ELF-1 (cell line): Measurements from ENCODE around the gene CAMK2A.

ENCODE experiments used
- DNase-seq: peaks from one replicate; pipeline ENCODE4 v3.0.0-alpha.2; 2016; ENCODE audit warnings: low read depth, low spot score

CAMK2A gene

DNA sequence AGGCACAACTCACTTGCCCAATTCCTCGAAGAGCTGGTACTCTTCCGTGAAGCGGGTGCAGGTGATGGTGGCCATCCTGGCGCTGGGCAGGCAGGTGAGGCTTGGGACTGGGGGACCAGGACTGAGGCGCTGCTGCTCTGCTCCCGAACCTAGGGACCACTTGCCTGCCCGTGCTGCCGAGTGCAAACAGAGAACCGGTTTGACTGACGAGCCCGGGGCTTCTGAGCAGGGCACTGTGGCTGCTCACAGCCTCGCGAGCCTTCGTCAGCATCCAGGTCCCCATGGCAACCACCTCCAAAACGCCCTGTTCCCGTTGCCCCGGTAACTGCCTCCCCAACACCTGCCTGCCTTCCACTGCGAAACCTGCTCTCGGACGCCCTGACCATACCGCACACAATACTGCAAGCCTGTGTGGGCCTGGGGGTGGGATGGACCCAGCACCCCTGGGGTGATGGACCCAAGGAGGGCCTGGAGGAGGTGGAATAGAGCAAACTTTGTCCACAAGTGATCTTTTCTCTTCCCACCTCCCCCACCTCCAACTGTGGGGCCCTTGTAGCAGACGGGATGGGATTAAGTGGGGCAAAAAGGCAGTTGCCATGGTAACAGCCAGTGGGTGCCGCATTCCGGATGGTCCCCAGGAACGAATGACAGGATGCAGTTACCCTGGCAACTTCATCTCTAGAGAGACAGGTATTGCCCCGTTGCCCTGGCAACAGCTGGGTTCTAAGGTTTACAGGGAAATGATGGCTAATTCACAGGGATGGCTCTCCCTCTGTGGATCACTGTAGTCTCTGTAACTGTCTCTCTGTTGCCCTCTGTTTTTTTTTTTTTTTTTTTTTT is at the start of gene CAMK2A:
TSS of gene CAMK2A (minus strand) at position 223 of the 840 bp plus-strand sequence. CDS start at position 75, 148 bp downstream.
- DNase-seq: peak; percentile 77

- no peak for DNase-seq
Measured at GRCh38 chr5:150339165-150339564, 49.6 kb upstream of the CAMK2A start.

- DNase-seq: no peak
Measured at GRCh38 chr5:150338546-150338945, 49.0 kb upstream of the CAMK2A start.

GRCh38 chr5:150335778-150336177 is 46.2 kb upstream of the CAMK2A start:
- DNase-seq: no peak

- DNase-seq: no peak
Measured at GRCh38 chr5:150333400-150333799, 43.8 kb upstream of the CAMK2A start.

- DNase-seq: no peak
Measured at GRCh38 chr5:150329881-150330876, 40.6 kb upstream of the CAMK2A start.

DNA sequence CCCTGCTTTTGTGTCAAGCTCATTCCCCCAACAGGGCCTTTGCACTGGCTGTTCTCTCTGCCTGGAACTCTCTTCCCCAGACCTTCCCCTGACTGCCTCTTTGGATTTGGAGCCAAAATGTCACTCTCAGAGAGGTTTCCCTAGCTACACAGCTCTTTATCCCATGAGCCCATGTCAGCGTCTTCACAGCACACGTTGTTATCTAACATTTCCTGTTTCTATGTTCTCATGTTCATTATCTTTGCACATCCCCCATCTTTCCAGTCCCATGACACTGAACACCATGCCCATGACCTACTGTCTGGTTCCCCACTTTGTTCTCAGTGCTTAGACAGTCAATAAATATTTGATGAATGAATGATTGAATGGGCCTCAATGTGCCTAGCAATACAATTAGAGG is 39.5 kb upstream of the CAMK2A start:
- no peak for DNase-seq

GRCh38 chr5:150328515-150328914 is 38.9 kb upstream of the CAMK2A start:
- no peak for DNase-seq

DNA sequence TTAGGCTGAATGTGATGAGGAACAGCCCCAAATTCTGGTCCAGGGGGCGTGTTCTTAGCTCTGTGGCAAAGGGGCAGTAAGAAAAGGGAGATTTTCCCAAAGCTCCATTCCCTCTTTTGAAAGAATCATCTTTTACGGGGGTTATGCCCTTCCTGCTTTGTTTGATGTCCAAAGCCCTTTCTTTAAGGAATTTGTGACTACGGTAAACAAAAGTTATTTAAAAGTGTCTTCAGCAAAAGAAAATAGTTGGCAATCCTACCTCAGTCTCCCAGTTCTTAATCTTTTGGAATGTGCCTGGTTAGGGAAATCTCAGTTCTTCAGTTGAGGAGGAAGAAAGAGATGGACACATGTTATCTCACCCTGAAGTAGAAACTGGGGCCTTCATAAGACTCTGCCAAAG is 37.6 kb upstream of the CAMK2A start:
- DNase-seq: no peak

DNA sequence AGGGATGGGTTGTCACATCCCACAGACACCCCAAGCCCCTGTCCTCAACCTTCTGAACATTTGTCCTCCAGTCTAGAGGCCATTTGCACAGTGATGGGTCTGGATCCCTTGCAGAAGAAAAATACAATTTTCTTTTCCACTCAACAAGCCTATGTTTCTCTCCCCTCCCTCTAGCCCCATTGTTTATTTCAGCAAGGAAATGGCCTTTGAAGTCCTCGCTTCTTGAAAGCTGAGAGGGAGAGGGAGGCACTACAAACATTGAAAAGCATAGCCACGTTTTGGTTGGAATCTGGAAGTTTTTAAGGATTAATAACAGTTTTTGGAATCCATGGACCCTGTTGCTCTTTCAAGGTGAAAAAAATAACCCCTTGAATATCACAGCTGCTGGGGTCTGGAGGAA is 37.1 kb upstream of the CAMK2A start:
- no peak for DNase-seq

DNA sequence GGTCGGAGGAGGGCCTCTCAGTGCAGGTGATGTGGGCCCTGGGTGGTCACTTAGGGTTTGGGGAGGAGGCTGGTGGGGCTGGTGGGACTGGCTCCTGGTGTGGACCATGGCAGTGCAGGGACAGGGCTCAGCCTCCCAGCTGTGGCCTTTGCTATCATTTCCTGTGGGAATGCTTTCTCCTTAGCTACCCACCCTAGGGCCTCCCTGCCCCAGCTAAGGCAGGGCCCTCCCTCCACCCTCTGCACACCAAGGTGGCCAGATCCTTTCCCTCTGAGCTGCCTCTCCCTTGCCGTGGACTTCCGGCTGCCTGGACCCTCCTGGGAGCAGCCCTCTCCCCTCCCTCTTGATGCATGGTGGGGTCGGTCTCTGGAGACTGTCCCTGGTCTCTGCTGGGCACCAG is 35.9 kb upstream of the CAMK2A start:
- DNase-seq: no peak

- no peak for DNase-seq
Measured at GRCh38 chr5:150323819-150324218, 34.2 kb upstream of the CAMK2A start.

DNA sequence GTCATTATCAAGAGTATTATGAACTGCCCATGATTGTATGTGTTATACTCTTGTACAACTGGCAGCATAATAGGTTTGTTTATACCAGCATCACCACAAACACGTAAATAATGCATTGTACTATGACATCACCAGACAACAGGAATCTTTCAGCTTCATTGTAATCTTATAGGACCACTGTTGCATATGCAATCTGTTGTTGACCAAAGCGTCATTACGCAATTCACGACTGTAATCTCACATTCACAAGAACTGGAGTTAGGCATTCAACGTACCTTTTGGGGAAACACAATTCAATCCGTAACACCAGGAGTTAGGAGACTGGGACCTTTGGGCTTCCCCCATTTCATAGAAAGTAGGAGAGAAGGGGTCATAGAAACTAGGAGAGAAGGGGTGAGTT is 33.5 kb upstream of the CAMK2A start:
- no peak for DNase-seq

GRCh38 chr5:150322202-150322601 is 32.6 kb upstream of the CAMK2A start:
- no peak for DNase-seq

GRCh38 chr5:150321784-150322183 is 32.2 kb upstream of the CAMK2A start:
- no peak for DNase-seq

GRCh38 chr5:150321211-150321610 is 31.6 kb upstream of the CAMK2A start:
- no peak for DNase-seq

GRCh38 chr5:150320044-150320613 is 30.6 kb upstream of the CAMK2A start:
- DNase-seq: peak; percentile 69

DNA sequence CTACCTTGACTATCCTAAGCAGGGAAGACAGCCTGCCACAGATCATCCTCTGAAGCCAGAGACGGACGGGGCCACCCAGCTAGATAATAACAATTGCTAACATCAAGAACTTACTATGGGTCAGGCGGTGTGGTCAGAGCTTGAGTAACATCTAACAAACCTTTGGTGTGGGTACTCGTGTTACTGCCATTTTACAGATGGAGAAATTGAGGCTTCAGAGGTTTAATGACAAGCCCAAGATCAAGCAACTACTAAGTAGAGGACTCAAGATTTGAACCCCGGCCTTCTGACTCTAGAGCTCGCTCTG is 29.9 kb upstream of the CAMK2A start:
- no peak for DNase-seq

- DNase-seq: peak; percentile 44
Measured at GRCh38 chr5:150318613-150319483, 29.3 kb upstream of the CAMK2A start.

- DNase-seq: peak; percentile 94
Measured at GRCh38 chr5:150317048-150318003, 27.8 kb upstream of the CAMK2A start.
